K562 (cell line): ENCODE data around the gene LYPD5. TPM values are rescaled to one million over a fixed set of nuclear protein-coding genes. Genes with fewer than 3 reads are reported as not detected.

ENCODE experiments used
- CTBP1 ChIP-seq: fragments of 450-650 bp; IDR thresholded peaks from 2 replicates; pipeline ENCODE4 v1.6.1; 2016; ENCODE audit warnings: borderline replicate concordance
- ERF ChIP-seq: fragments of 450-650 bp; formaldehyde crosslinking; IDR thresholded peaks from 2 replicates; pipeline ENCODE4 v1.4.0; 2020; ENCODE audit warnings: mild to moderate bottlenecking, mixed read lengths
- FOXJ3 ChIP-seq: sonication (generic); formaldehyde crosslinking; IDR thresholded peaks from 2 replicates; pipeline ENCODE4 v1.4.0; 2020; ENCODE audit warnings: mild to moderate bottlenecking, missing genetic modification reagents
- GTF2E2 ChIP-seq: fragments of 200-800 bp; sonication (Bioruptor generic); IDR thresholded peaks from 2 replicates; pipeline ENCODE4 v1.6.1; 2016; ENCODE audit warnings: missing genetic modification characterization, missing compliant biosample characterization
- HOMEZ ChIP-seq: fragments of 250-450 bp; sonication (Bioruptor Pico); IDR thresholded peaks from 2 replicates; pipeline ENCODE4 v1.4.0; 2020; ENCODE audit warnings: mild to moderate bottlenecking, moderate library complexity
- MAFF ChIP-seq: IDR thresholded peaks from 2 replicates; pipeline ENCODE4 v1.6.1; 2012; ENCODE audit warnings: low read length, improper control_type of control experiment
- NCOA6 ChIP-seq: fragments of 450-650 bp; IDR thresholded peaks from 2 replicates; pipeline ENCODE4 v1.6.1; 2017; ENCODE audit warnings: mild to moderate bottlenecking
- NRF1 ChIP-seq, 2 experiments: fragments of 450-650 bp; IDR thresholded peaks in 1 of 2; conservative IDR thresholded peaks in 1 of 2; 2 replicates each; pipeline ENCODE4 v1.6.1; 2014; ENCODE audit warnings: mild to moderate bottlenecking in 2 of 2
- PURB ChIP-seq: sonication (generic); formaldehyde crosslinking; IDR thresholded peaks from 2 replicates; pipeline ENCODE4 v1.9.0; 2021; ENCODE audit warnings: low read depth, mild to moderate bottlenecking, missing genetic modification reagents
- SPI1 ChIP-seq: IDR thresholded peaks from 2 replicates; pipeline ENCODE4 v1.6.1; 2011; ENCODE audit warnings: low read depth, low read length, control low read depth, borderline replicate concordance
- TFAP4 ChIP-seq: sonication (generic); formaldehyde crosslinking; IDR thresholded peaks from 2 replicates; pipeline ENCODE4 v1.8.0; 2022; ENCODE audit warnings: missing genetic modification reagents, mild to moderate bottlenecking, moderate library complexity, borderline replicate concordance
- ZBTB11 ChIP-seq, 3 experiments: fragments of 200-800 bp in 1 of 3; fragments of 250-450 bp in 1 of 3; fragments of 450-650 bp in 1 of 3; sonication (Bioruptor Pico) in 1 of 3; sonication (Bioruptor generic) in 1 of 3; formaldehyde crosslinking in 1 of 3; IDR thresholded peaks; 2 replicates each; pipeline versions ENCODE4 v1.6.1 to v1.8.0; 2016 to 2022; ENCODE audit warnings: mild to moderate bottlenecking in 2 of 3, missing genetic modification characterization in 2 of 3, missing compliant biosample characterization in 1 of 3, moderate library complexity in 1 of 3
- ZBTB33 ChIP-seq: sonication (generic); formaldehyde crosslinking; IDR thresholded peaks from 2 replicates; pipeline ENCODE4 v1.8.1; 2023; ENCODE audit warnings: mild to moderate bottlenecking, missing genetic modification reagents
- ZBTB9 ChIP-seq: fragments of 450-650 bp; formaldehyde crosslinking; IDR thresholded peaks from 2 replicates; pipeline ENCODE4 v1.4.0; 2020; ENCODE audit warnings: mild to moderate bottlenecking, moderate library complexity
- ZFP30 ChIP-seq: fragments of 250-450 bp; sonication (Bioruptor Pico); IDR thresholded peaks from 2 replicates; pipeline ENCODE4 v1.8.0; 2022; ENCODE audit warnings: moderate library complexity, mild to moderate bottlenecking, inconsistent platforms, borderline replicate concordance
- ZNF316 ChIP-seq: fragments of 450-650 bp; IDR thresholded peaks from 2 replicates; pipeline ENCODE4 v1.6.1; 2016
- ZNF408 ChIP-seq: fragments of 250-450 bp; sonication (Bioruptor Pico); IDR thresholded peaks from 2 replicates; pipeline ENCODE4 v1.4.0; 2020; ENCODE audit warnings: low read depth, mild to moderate bottlenecking, moderate library complexity
- polyA plus RNA-seq, 8 experiments: library from polyadenylated mRNA; depleted of rRNA in 4 of 8; stranded (reverse) in 5 of 8; unstranded in 3 of 8; fragments of >200 nt; fragmentation: Nextera tagmentation in 2 of 8; fragmentation: Illumina TruSeq in 1 of 8; extraction: Ambion mirVana in 2 of 8; extraction: Trizol in 1 of 8; gene quantifications; 2 replicates each; pipeline versions ENCODE4 v1.2.1 to v1.2.3, GENCODE V29; 2011 to 2014; ENCODE audit warnings: inconsistent platforms in 1 of 8, missing spikeins in 1 of 8
- total RNA-seq, 7 experiments: library from RNA; depleted of rRNA in 6 of 7; stranded (reverse); fragments of >200 nt in 6 of 7; fragmentation: Illumina TruSeq in 2 of 7; extraction: Trizol in 2 of 7; gene quantifications; 2 replicates each; pipeline versions ENCODE4 v1.2.1 to v1.2.3, GENCODE V29; 2011 to 2021; ENCODE audit warnings: low replicate concordance in 1 of 7

The LYPD5 gene
- total and polyA plus RNA-seq, 9 of the 15 experiments (the other 6 are each of a cell fraction or from before 2014, with no cell fraction given): 0.03 to 0.22 (median 0.10) TPM; not detected in 3

GRCh38 chr19:43826787-43827754 lies 24.8 kb upstream of the LYPD5 start, which contains the start of gene ZNF283 (continued):
- TF ChIP-seq CTBP1 (peak; percentile 32; the same call in 1 of the 2 replicates), ZNF408 (no peak), ZFP30 (CRISPR knock-in tag) (no peak), NCOA6 (no peak), GTF2E2 (no peak), ZBTB33 (CRISPR knock-in tag) (no peak), ZNF316 (no peak), ERF (CRISPR knock-in tag) (no peak), FOXJ3 (CRISPR knock-in tag) (no peak), SPI1 (no peak), TFAP4 (peak; percentile 60; the same call in 1 of the 2 replicates), NRF1 (conservative IDR thresholded peaks at IDR 0.05 in 1 of 2, IDR thresholded peaks at IDR 0.05 in 1 of 2) (peak in 1 of 2 experiments; percentile 40; a peak in 3 of 4 replicates), PURB (CRISPR knock-in tag) (no peak), ZBTB9 (CRISPR knock-in tag) (no peak), MAFF (no peak), HOMEZ (CRISPR knock-in tag) (no peak), ZBTB11 (CRISPR knock-in tag; IDR thresholded peaks at IDR 0.05) (peak in 1 of 3 experiments; percentile 53; a peak in 2 of 6 replicates)
